NK-92 (cell line): ENCODE data around the gene SLC4A3.
"Not testable (repeated sequence)": the region's sequence is repeated elsewhere in the genome, so short reads cannot be mapped to it uniquely, and the experiment has no call there.

ENCODE experiments used
- DNase-seq: peaks from one replicate; lab custom pipeline; 2025; ENCODE audit not compliant: unreplicated experiment; lab: John Stamatoyannopoulos, UW

The SLC4A3 gene

DNA sequence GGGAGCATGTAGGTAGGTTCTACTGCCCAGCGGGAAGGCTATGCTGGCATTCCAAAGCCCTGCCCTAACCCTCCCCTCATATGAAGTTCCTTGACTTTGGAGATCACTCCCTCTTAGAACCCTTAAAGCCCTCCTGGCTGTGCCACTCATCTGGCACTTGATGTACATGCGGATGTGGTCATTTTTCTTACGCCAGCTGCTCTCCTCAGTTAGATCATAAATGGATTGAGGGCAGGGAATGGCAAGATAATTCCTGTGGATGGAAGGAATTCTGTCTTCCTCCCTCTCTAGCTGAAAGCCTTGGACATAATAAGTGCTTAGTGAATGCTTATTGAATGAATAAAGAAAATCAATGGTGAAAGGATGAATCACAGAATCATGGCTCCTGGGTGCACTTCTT lies 51.6 kb downstream of the SLC4A3 start:
- no peak for DNase-seq

DNA sequence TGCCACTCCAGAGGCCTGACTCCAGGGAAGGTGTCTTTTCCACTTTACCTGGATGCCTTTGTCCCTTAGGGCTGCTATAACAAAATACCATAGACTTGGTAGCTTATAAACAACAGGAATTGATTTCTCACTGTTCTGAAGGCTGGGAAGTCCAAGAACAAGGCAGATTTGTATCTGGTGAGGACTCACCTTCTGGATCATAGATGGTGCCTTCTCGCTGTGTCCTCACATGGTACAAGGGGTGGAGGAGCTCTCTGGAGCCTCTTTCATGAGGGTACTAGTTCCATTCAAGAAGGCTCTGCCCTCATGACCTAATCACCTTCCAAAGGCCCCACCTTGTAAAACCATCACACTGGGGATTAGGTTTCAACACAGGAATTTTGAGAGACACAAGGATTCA lies 52.1 kb downstream of the SLC4A3 start:
- no peak for DNase-seq

DNA sequence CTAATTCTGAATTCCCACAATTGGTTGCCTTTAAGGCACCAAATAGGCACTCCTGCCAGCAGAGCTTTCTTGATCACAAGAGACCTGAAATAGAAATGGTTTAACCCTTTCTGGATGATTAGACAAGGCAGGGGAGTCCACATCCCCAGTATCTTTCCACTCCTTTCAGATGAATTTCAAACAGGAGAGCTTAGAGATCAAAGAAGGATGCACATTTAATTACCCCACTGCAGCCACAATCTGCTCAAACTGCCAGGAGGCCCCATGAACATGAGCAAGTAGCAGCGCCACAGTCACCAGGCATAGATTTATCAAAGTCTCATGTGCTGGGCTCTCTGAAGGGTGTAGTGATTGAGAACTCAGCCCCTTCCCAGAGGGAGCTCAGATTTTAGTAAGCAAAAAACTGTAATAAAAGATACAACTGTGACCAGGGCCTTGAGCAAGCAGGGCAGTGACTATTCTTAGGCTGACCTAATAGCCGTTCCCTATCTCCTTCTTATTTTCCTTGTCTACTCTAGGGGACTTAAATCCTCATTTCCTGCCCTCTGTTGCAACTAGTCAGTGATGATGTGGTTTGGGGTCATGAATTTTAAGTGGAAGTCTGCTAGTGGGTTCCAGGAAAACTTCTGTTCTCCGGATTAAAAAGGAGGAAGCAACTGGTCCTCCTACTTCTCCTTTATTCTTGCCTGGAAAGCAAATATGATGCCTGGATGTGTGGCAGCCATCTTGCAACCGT lies 53.7 kb downstream of the SLC4A3 start:
- no peak for DNase-seq

DNA sequence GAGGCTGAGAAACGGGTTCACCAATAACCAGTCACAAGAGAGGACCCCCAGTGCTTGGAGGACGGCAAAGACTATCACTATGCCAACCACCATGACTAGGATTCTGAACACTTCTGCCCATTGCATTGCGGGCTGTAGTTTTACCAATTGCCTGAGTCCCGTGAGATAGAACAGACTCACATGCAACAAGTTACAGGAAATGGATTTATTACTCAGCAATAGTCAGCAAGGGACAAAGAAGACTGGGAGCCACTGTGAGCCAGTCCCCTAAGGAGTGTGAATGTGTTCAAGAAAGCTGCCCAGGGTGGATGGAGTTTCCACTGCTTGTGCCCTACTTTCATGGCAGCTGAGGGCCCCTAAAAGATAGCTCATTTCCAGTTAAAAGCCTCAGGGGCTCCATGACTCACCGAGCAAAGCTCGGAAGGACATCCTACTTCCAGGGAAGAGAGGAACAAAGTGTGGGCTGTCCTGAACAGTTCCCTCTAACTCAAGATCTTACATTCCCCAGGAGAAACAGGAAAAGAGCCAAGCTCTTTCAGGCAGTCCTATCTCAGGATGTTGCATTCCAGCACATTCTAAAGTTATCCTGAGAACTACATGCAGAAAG lies 54.4 kb downstream of the SLC4A3 start:
- DNase-seq: no peak

DNA sequence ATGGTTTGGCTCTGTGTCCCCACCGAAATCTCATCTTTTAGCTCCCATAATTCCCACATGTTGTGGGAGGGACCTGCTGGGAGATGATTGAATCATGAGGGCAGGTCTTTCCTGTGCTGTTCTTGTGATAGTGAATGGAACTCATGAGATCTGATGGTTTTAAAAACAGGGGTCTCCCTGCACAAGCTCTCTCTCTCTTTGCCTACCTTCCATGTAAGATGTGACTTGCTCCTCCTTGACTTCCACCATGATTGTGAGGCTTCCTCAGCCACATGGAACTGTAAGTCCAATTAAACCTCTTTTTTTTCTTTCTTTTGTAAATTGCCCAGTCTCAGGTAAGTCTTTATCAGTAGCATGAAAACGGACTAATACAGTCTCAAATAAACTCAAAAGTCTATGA lies 56.0 kb downstream of the SLC4A3 start:
- not testable (repeated sequence) for DNase-seq

DNA sequence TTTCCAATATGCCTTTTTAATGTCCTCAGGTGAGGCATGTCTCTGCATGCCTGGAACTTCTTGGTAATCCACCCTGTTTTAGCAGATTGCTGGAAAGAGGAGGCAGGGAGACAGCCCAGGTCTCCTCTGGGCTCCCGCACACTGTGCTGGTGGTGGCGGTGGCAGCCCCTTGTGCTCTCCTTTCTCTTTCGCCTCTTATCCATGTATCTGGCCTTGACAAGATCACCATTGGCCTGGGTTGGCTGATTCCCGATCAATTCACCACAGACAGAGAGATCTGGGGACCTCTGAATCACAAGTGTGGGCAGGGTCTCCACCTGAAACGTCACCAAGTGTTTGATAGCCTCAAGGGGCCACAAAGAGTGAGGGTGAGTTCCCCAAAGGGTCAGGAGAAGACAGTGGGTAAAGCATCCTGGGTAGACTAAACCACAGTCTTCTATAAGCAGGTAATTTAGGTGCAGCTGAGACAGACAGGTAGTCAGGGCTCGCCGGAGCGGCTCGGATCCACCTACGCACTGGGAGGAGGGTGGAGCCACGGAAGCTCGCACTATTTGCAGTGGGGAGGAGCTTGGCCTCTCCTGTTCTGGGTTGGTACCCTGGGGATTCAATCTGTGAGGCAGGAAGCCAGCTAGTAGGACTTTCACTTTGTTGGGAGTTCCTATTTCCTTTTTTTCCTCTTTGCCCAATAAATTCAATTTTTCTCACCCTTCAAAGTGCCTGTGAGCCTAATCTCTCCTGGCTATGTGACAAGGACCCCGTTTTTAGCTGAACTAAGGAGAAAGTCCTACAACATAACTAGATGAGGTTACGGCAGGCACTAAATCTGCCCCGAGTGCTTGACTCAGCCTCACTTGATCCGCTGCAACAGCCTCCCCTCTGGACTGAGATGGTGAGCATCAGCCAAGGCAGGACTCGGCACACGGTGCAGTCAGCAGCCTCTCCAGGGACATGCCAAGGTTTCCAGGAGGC lies 57.6 kb downstream of the SLC4A3 start:
- DNase-seq: no peak

DNA sequence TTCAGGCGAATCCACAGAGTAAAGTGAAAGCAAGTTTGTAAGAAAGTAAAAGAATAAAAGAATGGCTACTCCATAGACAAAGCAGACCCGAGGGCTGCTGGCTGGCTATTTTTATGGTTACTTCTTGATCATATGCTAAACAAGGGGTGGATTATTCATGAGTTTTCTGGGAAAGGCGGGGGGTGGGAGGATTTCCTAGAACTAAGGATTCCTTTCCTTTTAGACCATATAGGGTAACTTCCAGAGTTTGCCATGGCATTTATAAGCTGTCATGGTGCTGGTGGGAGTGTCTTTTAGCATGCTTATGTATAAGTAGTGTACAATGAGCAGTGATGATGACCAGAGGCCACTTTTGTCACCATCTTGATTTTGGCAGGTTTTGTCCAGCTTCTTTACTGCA lies 59.8 kb downstream of the SLC4A3 start:
- no peak for DNase-seq

DNA sequence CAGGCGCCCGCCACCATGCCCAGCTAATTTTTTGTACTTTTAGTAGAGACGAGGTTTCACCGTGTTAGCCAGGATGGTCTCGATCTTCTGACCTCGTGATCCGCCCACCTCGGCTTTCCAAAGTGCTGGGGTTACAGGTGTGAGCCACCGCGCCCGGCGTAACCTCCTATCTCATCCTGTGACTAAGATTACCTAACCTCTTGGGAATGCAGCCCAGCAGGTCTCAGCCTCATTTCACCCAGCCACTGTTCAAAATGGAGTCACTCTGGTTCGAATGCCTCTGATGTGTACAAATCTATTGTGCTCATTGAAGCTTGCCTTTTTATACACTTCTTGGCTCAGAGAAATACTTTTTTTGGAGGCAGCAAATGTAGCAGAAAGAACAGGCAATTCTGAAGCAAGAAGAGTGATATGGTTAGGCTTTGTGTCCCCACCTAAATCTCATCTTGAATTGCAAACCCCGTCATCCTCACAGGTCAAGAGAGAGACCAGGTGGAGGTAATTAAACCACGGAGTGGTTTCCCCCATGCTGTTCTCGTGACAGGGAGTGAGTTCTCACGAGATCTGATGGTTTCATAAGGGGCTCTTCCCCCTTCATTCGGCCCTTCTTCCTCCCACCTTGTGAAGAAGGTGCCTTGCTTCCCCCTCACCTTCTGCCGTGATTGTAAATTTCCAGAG lies 60.6 kb downstream of the SLC4A3 start:
- no peak for DNase-seq

DNA sequence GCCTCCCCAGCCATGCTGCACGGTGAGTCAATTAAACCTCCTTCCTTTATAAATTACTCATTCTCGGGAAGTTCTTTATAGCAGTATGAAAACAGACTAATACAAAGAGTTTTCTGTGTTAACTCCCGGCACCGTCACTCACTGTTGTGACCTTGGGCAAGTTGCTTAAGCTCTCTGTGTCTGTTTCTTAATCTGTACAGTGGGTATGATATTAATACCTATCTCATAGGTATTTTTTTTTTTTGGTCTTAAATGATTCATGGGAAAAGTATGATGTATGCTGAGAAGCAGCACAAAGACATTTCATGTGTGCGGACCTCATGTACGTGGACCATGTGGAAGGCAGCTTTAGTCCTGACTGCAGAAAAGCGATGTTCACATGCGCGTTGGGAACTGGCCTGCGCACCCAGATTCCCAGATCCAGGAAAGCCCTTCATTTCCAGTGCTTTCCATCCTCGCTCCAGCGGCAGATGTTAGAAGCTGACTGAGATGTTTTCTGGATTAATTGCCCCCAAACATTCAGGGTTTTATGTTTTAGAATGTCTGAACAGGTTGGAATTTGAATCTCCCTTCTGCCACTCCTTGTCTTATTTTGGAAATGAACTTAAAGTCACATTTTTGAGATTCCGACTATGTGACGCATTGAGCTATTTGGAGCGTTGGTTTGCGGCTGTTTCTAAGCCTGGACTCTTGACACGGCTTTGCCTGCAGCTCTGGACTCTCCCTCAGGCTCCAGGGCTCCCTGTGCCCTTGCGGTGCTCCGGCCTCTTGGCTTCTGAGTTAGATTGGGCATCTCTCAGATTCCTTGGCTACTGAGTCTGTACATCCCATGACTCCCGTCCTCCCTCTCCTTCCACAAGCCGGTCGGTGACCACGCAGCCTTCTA lies 61.4 kb downstream of the SLC4A3 start:
- DNase-seq: no peak

DNA sequence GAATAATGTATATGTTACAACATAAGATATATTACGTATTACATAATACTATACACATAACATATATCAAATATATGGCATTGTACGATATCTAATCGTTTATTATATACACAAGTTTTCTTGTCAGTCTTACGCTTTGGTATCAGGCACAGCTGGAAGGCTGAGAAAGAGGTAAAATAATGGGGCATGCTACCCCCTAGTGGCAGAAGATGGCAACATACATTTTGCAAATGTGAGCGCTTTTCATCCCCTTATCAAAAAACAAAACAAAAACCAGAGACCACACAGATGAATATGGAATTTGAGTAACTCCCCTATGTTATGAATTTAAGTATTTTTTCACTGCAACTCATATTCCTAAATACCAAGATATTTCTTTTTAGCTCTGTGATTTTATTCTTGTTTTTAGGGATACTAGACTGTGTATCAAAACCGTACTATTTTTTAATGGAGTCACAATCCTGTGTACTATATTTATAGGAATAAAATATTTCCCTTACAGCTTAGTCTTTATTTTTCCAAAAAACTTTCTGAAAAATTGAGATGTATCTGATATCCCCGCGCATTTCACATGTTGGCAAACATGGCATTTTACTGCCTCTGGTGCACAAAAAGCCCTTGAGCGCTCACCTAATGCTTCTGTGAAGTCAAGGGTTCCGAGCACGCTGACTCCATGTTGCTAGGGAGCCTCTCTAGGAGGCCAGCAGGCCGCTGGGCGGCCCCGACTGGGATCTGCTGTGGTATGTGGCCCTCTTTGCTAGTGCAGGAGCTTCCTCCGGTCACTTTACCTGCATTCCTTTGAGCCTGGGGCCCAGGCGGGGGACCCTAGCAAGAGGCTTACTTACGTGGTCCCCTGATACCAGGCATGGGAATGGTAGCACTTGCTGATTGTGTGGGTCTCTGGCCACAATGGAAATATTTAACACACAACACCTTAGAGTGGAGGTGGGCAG lies 62.5 kb downstream of the SLC4A3 start:
- DNase-seq: no peak

DNA sequence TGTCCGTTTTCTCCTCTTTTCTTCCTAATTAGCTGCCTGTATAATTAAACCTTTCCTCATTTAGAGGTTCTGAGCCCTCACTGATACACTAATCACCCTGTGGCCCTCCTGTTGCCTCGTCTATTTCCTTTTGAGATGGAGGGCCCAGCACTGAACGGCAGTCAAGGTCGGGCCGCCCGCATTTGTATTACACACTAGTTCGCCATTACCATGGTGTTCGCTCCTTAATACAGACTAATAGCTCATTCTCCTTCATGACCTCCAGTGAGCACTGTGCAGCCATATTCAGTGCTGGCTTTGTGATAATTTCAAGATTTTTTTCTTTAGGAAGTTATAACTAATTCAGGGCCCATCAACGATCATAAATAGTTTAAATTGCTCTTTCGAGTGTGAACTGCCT lies 64.1 kb downstream of the SLC4A3 start:
- DNase-seq: no peak
